ENCODE measurements around the gene ELMOD1.

DNA sequence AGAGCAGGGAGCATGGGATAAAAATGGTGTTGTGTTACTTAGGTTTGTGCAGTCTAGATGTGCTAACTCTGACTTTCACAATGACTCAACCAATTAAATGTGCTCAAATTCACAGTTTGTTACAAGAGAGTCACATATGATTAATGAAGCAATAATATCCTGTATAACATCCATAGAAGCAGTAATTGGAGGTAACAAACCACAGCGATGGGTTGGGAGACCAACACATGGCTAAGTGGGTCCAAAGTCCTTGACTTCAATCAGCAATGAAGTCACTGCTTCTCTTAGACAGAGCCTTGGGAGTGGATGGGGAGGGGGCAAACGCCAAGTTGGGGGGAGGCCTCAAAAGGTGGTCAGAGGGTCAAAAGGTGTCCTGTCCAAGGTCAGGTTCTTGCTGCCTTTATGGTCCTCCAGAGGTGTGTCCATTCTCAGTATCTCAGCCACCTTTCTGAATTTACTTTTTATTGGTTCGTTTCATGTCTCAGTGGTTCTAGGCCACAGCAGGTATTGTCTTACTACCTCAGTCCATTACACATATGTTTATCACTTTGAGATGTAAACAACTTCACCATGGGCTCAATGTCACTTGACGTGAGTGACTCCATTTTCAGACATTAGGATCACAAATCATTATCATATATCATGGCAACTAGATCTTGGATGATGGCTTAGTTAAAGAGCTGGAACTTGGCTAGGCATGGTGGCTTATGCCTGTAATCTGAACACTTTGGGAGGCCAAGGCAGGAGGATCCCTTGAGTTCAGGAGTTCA, 88.5 kb downstream of the ELMOD1 start:
- TF ChIP-seq POLR2AphosphoS5 (IDR thresholded peaks at IDR 0.05; ENCODE audit: low read depth, low read length): no peak
- TF ChIP-seq TAF1 (IDR thresholded peaks at IDR 0.05; ENCODE audit: low read depth, low read length): no peak
- TF ChIP-seq POLR2A (IDR thresholded peaks at IDR 0.05; ENCODE audit: low read depth, low read length): no peak
- TF ChIP-seq PAX5 (IDR thresholded peaks at IDR 0.05; ENCODE audit: insufficient read depth, low read length, severe bottlenecking): no peak
- TF ChIP-seq SPI1 (IDR thresholded peaks at IDR 0.05; ENCODE audit: low read depth, low read length): no peak
